GM21576 (cell line): Measurements from ENCODE around the gene SMAD3.
"Not testable (repeated sequence)": the region's sequence is repeated elsewhere in the genome, so short reads cannot be mapped to it uniquely, and the experiment has no call there.

ENCODE experiments used
- ATAC-seq: cut with Tn5 transposase; IDR thresholded peaks from one replicate; pipeline ENCODE4 v1.9.1; 2021; ENCODE audit warnings: mild to moderate bottlenecking, moderate library complexity; ENCODE audit not compliant: unreplicated experiment

SMAD3 gene

DNA sequence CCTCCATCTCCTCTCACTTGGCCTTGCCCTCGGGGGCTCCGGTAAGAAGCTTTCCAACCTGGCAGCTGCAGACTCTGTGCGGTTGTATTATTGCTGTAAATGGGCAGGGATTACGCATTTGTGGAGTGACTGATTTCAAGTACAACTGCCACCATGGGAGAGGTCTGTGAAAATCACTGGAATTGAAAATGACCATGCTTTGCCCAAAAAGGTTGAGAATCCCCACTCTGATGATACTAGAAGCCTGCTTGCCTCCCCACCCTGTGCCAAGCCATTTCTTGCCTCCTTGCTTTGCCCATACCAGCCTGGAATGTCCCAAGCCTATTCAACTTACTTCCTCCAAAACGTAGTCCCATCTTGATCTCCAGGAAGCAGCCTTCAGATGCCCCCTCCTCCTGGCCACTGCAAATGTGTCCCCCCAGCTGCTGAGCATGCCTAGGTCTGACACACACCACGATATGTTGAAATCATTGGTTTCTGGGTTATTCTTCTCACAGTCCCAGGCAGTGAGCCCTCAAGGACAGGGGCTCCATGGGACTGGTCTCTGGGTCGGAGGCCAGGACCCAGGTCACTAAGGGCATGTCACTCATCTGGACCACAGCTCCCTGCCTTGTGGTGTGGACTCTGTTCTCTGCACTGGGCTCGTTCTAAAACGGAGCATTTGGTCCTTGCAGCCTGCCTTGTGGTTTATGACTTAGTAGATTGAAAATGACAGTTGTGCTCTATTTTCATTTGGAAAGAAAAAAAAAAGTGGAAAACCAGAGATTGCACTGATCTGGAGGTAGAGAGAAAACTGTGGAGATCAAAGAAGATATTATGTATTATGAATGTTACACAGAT lies 42.9 kb downstream of the SMAD3 start:
- ATAC-seq = no peak

GRCh38 chr15:67109141-67110034 lies 44.0 kb downstream of the SMAD3 start:
- no peak for ATAC-seq

DNA sequence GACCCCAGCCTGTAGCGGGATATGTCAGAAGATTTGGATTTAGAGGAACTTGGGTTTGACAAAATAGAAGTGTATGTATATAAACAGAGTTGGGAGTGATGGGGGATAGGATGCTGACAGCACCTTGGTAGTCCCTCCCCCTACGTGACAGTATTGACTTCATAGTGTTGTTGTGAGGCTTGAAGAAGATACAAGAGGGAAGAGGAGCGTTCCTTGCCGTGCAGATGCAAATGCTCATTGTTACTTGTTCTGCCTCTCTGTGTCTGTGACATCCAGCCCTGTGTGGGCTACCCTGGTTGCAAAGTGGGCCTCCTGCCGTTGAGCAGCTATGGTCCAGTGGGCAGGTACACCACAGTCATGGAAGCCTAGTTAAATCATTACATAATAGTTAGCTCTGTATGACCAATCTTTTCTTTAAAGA lies 45.0 kb downstream of the SMAD3 start:
- no peak for ATAC-seq

- ATAC-seq = no peak
These were observed 45.8 kb downstream of the SMAD3 start for GRCh38 chr15:67110958-67111864.

- ATAC-seq = no peak
These were observed 48.6 kb downstream of the SMAD3 start for GRCh38 chr15:67114046-67114445.

DNA sequence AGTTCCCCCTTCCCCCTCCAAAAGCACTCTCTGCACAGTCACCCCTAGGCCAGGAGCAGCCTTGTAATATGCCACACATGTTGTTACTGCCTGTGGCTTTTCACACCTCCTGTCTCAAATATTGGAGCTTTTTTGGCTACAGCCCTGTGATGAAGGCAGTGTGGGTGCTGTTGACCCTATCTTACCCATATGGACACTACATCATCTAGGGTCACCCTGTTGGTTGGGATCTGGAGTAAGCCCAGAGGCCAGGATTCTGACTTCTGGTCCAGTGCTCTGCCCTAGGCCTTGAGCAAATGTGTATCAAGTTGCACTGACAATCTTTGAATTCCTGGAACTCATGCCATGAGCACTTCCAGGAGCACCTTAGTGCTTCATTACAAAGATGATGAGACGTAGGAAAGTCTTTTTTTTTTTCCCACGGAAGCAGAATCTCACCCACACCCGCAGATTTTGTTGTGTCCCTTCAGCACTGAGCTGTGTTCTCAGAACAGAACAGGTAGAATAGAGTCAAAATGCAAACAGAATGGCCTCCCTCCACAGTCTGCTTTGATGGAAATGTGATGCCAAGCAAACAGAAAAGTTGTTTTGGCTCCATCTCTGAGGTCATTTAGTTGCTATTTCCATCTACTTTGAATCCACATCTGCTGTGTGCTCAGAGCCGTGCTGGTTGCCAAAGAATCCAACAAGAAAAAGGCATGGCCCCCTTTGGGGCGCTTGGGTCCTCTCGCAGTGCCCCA lies 49.6 kb downstream of the SMAD3 start:
- no peak for ATAC-seq

DNA sequence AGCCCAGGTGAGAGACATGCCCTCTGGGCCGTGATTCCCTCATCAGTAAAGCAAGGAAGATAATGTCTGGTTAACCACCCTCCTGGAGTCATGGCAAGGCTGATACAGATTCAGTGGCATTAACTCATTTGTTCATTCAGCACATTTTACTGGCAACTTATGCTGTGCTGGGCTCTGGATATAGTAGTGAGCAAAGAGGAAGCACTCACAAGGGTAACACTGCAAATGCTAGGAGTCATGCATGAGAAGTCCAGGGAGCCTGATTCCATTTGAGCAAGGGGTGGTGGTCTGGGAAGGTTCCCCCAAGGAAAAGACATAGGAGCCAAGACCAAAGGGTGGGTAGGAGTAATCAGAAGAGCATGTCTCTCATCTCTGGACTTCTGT lies 50.2 kb downstream of the SMAD3 start:
- no peak for ATAC-seq

DNA sequence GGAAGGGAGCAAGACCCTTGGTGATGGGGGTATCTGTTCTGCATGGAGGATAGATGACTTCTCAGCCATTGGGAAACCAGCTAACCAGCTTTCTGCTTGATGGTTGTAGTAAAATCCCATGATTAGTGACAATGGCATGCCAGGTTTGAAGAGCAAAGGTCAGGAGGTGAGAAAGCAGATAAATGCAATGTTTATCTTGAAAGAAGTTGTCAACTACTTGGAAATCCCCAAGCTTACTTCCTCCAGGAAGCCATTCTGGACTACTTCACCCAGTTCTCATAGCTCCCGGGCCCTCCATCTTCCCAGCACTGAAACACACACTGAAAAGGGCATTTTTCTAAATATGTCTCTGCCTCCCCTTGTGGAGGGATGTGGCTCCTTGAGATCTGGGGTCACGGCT lies 51.3 kb downstream of the SMAD3 start:
- no peak for ATAC-seq

- no peak for ATAC-seq
These were observed 52.0 kb downstream of the SMAD3 start for GRCh38 chr15:67117370-67117769.

DNA sequence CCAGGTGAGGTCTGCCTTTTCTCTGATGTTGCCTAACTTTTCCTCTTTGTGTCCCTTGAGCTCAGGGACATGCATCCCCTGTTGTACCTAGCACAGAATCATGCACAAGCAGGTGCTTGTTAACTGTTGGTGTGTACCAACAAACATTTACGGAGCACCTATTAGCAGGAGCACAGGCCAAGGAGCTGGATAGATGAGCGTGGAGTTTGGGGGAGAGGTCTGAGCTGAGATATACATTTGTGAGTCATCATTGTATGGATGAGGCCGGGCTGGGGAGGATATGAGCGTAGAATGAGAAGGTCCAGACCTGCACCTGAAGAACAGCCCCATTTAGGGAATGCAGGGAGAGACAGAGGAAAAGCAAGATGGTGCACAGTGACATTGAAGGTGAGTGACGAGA lies 53.4 kb downstream of the SMAD3 start:
- no peak for ATAC-seq

- no peak for ATAC-seq
These were observed 53.9 kb downstream of the SMAD3 start for GRCh38 chr15:67119238-67119846.

GRCh38 chr15:67120009-67120838 lies 54.8 kb downstream of the SMAD3 start:
- no peak for ATAC-seq

GRCh38 chr15:67120839-67121643 lies 55.6 kb downstream of the SMAD3 start:
- peak; percentile 72 for ATAC-seq

GRCh38 chr15:67121644-67122605 lies 56.5 kb downstream of the SMAD3 start:
- no peak for ATAC-seq

GRCh38 chr15:67122816-67123215 lies 57.4 kb downstream of the SMAD3 start:
- not testable (repeated sequence) for ATAC-seq

DNA sequence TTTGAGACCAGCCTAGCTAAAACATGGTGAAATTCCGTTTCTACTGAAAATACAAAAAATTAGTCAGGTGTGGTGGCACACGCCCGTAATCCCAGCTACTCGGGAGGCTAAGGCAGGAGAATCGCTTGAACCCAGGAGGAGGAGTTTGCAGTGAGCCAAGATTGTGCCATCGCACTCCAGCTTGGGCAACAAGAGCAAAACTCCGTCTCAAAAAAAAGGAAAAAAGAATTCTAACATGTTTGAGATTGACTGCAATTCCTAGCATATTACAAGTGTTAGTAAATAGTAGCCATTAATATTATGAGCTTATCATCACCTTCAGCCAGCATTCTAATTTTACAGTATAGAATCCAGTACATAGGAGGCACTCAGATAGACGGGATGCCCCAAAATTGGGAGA lies 57.9 kb downstream of the SMAD3 start:
- ATAC-seq = not testable (repeated sequence)

DNA sequence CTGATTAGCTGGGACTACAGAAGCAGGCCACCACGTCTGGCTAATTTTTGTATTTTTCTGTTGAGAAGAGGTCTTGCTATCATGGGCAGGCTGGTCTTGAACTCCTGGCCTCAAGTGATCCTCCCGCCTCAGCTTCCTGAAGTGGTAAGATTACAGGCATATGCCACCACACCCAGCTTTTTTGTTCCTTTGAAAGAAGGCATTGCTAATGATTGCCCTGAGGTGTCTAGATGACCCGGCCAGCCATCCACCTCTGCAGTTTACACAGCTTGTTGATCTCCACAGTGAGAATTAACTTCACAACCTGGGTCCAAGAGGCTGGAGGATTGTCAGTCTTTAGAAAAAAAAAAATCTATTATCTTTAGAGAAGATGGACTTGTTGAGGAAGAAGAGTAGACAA lies 58.7 kb downstream of the SMAD3 start:
- ATAC-seq = no peak
